ENCODE data around the gene STAB2. TPM values are rescaled to one million over a fixed set of nuclear protein-coding genes. Genes with fewer than 3 reads are reported as not detected.

Gene STAB2
- total and polyA plus RNA-seq, 2 of the 4 experiments (the other 2 are of a cell fraction), result not detected

- no peak overlapping the region for H3K9ac ChIP-seq (ENCODE audit: low read depth, low read length)
- no peak overlapping the region for H3K4ac ChIP-seq (ENCODE audit: low read depth, low read length)
- no peak overlapping the region for H2BK20ac ChIP-seq (ENCODE audit: low read depth, low read length)
- H3K4me1 ChIP-seq (ENCODE audit: control insufficient read depth, insufficient read depth, low read length), result no peaks in the 10 kb centered on the region
- H3K36me3 ChIP-seq (ENCODE audit: control insufficient read depth, insufficient read depth, low read length), result no peaks in the 10 kb centered on the region
- H4K20me1 ChIP-seq (ENCODE audit: insufficient read depth, low read length), result no peaks in the 10 kb centered on the region
- H3K9me1 ChIP-seq (ENCODE audit: insufficient read depth, low read length), result no peaks in the 10 kb centered on the region
- H3K23ac ChIP-seq (ENCODE audit: low read depth, low read length), result no peak overlapping the region
- no peak overlapping the region for H3K18ac ChIP-seq (ENCODE audit: low read depth, low read length)
- no peak overlapping the region for H2AK5ac ChIP-seq (ENCODE audit: low read depth, low read length)
- no peak overlapping the region for H2AK9ac ChIP-seq (replicated peaks; ENCODE audit: low read depth, low read length, poor library complexity)
- H3K27me3 ChIP-seq (ENCODE audit: control insufficient read depth, insufficient read depth, low read length), result no peaks in the 10 kb centered on the region
- in situ Hi-C loops (cut with MboI; ENCODE audit: low sequenced_read_pairs), result loop anchor here (5.0 kb wide), 1 partner anchor 601 kb away; no protein-coding TSS in a partner anchor
- H4K5ac ChIP-seq (ENCODE audit: low read depth, low read length), result no peak overlapping the region
- H2BK5ac ChIP-seq (ENCODE audit: low read depth, low read length, poor library complexity, severe bottlenecking), result no peak overlapping the region
- no peak overlapping the region for H3K27ac ChIP-seq (ENCODE audit: insufficient read depth, low read length)
- BruUV-seq (replicated peaks), result no TSS peak
- no peak overlapping the region for H2BK120ac ChIP-seq (ENCODE audit: low read depth, low read length)
- TF ChIP-seq USF2 (IDR thresholded peaks at IDR 0.05; ENCODE audit: low read depth, low read length), result no peak
- no peak for TF ChIP-seq CEBPB (IDR thresholded peaks at IDR 0.05; ENCODE audit: low read depth, low read length)
- no peak for TF ChIP-seq FOS (IDR thresholded peaks at IDR 0.05; ENCODE audit: low read depth, low read length)
- TF ChIP-seq BHLHE40 (IDR thresholded peaks at IDR 0.05; ENCODE audit: low read depth, low read length), result no peak
- TF ChIP-seq SMC3 (IDR thresholded peaks at IDR 0.05; ENCODE audit: low read depth, low read length), result no peak
- no peak for TF ChIP-seq POLR2A (IDR thresholded peaks at IDR 0.05; ENCODE audit: low read depth, low read length)
- TF ChIP-seq RCOR1 (IDR thresholded peaks at IDR 0.05; ENCODE audit: insufficient replicate concordance, low read length), result no peak
- no peak for TF ChIP-seq RAD21 (IDR thresholded peaks at IDR 0.05; ENCODE audit: low read length)
- TF ChIP-seq ELK1 (IDR thresholded peaks at IDR 0.05; ENCODE audit: borderline replicate concordance, low read depth, low read length), result no peak
- TF ChIP-seq MAFK (IDR thresholded peaks at IDR 0.05; ENCODE audit: low read depth, low read length), result no peak
- ATAC-seq (ENCODE audit: low read depth) (no peak), DNase-seq (no peak)
- H4K8ac ChIP-seq (ENCODE audit: low read depth in 2 of 2, low read length in 2 of 2), result no peak overlapping the region
- ChIA-PET POLR2A (ENCODE audit: unreplicated experiment) (no interaction called here), CTCF (interaction anchor here (0.6 to 5.2 kb wide), 7 partner anchors 8 to 760 kb away, joined by 3 to 38 read pairs (median 5); no protein-coding TSS in a partner anchor)
- no peak overlapping the region for H3K4me3 ChIP-seq (ENCODE audit: insufficient read depth, low read depth, low read length)
- H3K56ac ChIP-seq (ENCODE audit: extremely low read depth, insufficient read depth, low read length), result no peak overlapping the region
- dilution Hi-C loops (cut with HindIII; ENCODE audit: low sequenced_read_pairs, unreplicated experiment), result no loop called here
- H3K79me1 ChIP-seq (ENCODE audit: low read depth in 1 of 2, low read length in 2 of 2), result no peaks in the 10 kb centered on the region
- no peak overlapping the region for H3K4me2 ChIP-seq (ENCODE audit: low read depth, low read length)
- H4K91ac ChIP-seq (ENCODE audit: insufficient read depth, low read depth, low read length), result no peak overlapping the region
- H3K14ac ChIP-seq (replicated peaks; ENCODE audit: low read depth, low read length), result no peak overlapping the region
- intact Hi-C loops (cut with micrococcal nuclease), result loop anchor here (1.0 to 10.0 kb wide), 4 partner anchors 51 to 1609 kb away; partner anchors contain the start of gene C12orf42
- H2AFZ ChIP-seq (replicated peaks; ENCODE audit: low read length, poor library complexity), result no peak overlapping the region
- no peaks in the 10 kb centered on the region for H3K9me3 ChIP-seq (ENCODE audit: control insufficient read depth, insufficient read depth, low read length)
- H2BK15ac ChIP-seq (ENCODE audit: low read depth, low read length), result no peak overlapping the region
- no CpG with 5 or more reads among the region's 6 CpGs for WGBS, 2 experiments (ENCODE audit: extremely low coverage in 2 of 2, insufficient read length in 1 of 2)
Observed at GRCh38 chr12:103547929-103548328, 39.1 kb upstream of the STAB2 start.
